PC-3 (cell line): ENCODE results near the gene H2BK1. TPM values are rescaled to one million over a fixed set of nuclear protein-coding genes. Genes with fewer than 3 reads are reported as not detected.

Source experiments
- ATAC-seq: fragments of 200-7000 bp; cut with Tn5 transposase; 2 replicates; pipeline ENCODE4 v1.9.1; 2020; ENCODE audit warnings: mild to moderate bottlenecking, moderate library complexity
- BruUV-seq: library from RNA; stranded (reverse); fragments of 400-500 nt; replicated peaks from 2 replicates; lab custom pipeline; 2021; lab: Mats Ljungman, UMichigan
- CTCF ChIA-PET: fragments of 300-600 bp; sonication (Branson Sonifier 250); formaldehyde crosslinking; loops from one replicate; lab custom pipeline; 2022; ENCODE audit warnings: antibody characterized with exemption; lab: Charles Lee
- POLR2A ChIA-PET: fragments of 300-600 bp; sonication (Branson Sonifier 250); formaldehyde crosslinking; loops from one replicate; lab custom pipeline; 2022; ENCODE audit warnings: antibody characterized with exemption; ENCODE audit not compliant: unreplicated experiment; lab: Charles Lee
- DNase-seq: peaks from one replicate; pipeline ENCODE4 v3.0.0-alpha.2; 2015
- H2AFZ ChIP-seq: fragments of 300-600 bp; sonication (generic); 2 replicates; pipeline ENCODE4 v1.6.0; 2016; ENCODE audit warnings: antibody characterized with exemption, low read length
- H3F3A ChIP-seq: fragments of 300-600 bp; sonication (generic); one replicate; pipeline ENCODE4 v1.6.0; 2017; ENCODE audit warnings: antibody characterized with exemption, low read length, control low read depth, mild to moderate bottlenecking; ENCODE audit not compliant: unreplicated experiment
- H3K27ac ChIP-seq: fragments of 300-600 bp; sonication (generic); 2 replicates; pipeline ENCODE4 v1.5.1; 2016; ENCODE audit warnings: mild to moderate bottlenecking, low read length
- H3K27me3 ChIP-seq: fragments of 300-600 bp; sonication (generic); 2 replicates; pipeline ENCODE4 v1.6.1; 2016; ENCODE audit warnings: low read length, mixed read lengths
- H3K36me3 ChIP-seq: fragments of 300-600 bp; sonication (generic); 2 replicates; pipeline ENCODE4 v1.6.1; 2016; ENCODE audit warnings: low read depth, mixed run types, low read length, mixed read lengths
- H3K4me1 ChIP-seq: fragments of 300-600 bp; sonication (generic); 2 replicates; pipeline ENCODE4 v1.5.1; 2016; ENCODE audit warnings: low read length; ENCODE audit not compliant: insufficient read depth
- H3K4me2 ChIP-seq: fragments of 300-600 bp; sonication (generic); 2 replicates; pipeline ENCODE4 v1.6.0; 2016; ENCODE audit warnings: low read length
- H3K4me3 ChIP-seq: fragments of 300-600 bp; sonication (generic); 2 replicates; pipeline ENCODE4 v1.5.1; 2016; ENCODE audit warnings: mild to moderate bottlenecking, low read length, mixed read lengths
- H3K79me2 ChIP-seq: fragments of 300-600 bp; sonication (generic); 2 replicates; pipeline ENCODE4 v1.6.1; 2017; ENCODE audit warnings: low read length, mixed read lengths
- H3K9ac ChIP-seq: fragments of 300-600 bp; sonication (generic); 2 replicates; pipeline ENCODE4 v1.6.0; 2016; ENCODE audit warnings: mild to moderate bottlenecking, low read length
- H3K9me2 ChIP-seq: fragments of 300-600 bp; sonication (generic); replicated peaks from 2 replicates; pipeline ENCODE4 v1.6.1; 2016; ENCODE audit warnings: mixed run types, low read length, mixed read lengths
- H3K9me3 ChIP-seq: fragments of 300-600 bp; sonication (generic); 2 replicates; pipeline ENCODE4 v1.6.1; 2016; ENCODE audit warnings: low read length, mixed read lengths
- H4K20me1 ChIP-seq: fragments of 300-600 bp; sonication (generic); 2 replicates; pipeline ENCODE4 v1.6.1; 2016; ENCODE audit warnings: low read length, mixed read lengths
- EZH2 ChIP-seq: fragments of 300-600 bp; sonication (generic); IDR thresholded peaks from one replicate; pipeline ENCODE4 v1.6.1; 2017; ENCODE audit warnings: antibody characterized with exemption, mild to moderate bottlenecking, low read length; ENCODE audit not compliant: unreplicated experiment
- EZH2phosphoT487 ChIP-seq: fragments of 300-600 bp; sonication (generic); IDR thresholded peaks from 2 replicates; pipeline ENCODE4 v1.6.1; 2018; ENCODE audit warnings: mild to moderate bottlenecking, antibody characterized with exemption, low read length, borderline replicate concordance
- intact Hi-C: fragments of 100-400 bp; cut with micrococcal nuclease; formaldehyde crosslinking; loops from 2 replicates; pipeline ENCODE4 v1.9.0; 2023
- total RNA-seq: library from RNA; depleted of rRNA; stranded (reverse); fragments of >200 nt; gene quantifications from 2 replicates; pipeline ENCODE4 v1.2.3, GENCODE V29; 2014
- TF ChIP-seq, protein P1 (sequence below): fragments of 300-600 bp; sonication (generic); conservative IDR thresholded peaks from 2 replicates; pipeline ENCODE4 v1.5.1; 2017; ENCODE audit warnings: antibody characterized with exemption, low read depth, mild to moderate bottlenecking, low read length

H2BK1 gene
- total RNA-seq, 1 experiment from 2014 or later, result not detected

GRCh38 chr7:151240942-151241754 is 30.9 kb upstream of the H2BK1 start:
- no peak for ATAC-seq
- H3K27ac ChIP-seq, result no peak overlapping the region

DNA sequence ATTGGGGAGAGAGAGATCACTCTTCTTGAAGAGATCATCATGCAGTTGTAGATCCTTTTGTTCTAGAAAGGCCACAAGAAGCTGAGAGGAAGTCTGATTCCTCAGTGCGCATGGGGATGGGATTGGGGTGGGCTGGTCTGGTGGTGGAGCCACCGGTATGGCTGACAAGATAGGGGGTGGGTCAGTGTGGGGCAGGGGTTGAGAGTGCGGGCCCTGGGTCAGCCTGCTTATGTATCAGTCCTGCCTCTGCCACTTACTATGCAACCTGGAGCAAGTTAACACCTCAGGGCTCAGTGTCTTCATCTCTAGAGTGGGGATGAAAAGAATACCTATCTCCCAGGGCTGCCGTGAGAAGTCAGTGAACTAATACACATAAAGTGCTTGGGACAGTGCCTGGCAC is 30.2 kb upstream of the H2BK1 start:
- H3K4me1 ChIP-seq, result no peaks in the 10 kb centered on the region
- no peak overlapping the region for H3K4me2 ChIP-seq
- H4K20me1 ChIP-seq, result no peaks in the 10 kb centered on the region
- no peaks in the 10 kb centered on the region for H3F3A ChIP-seq
- peaks cover 7% of the 10 kb centered on the region for H3K36me3 ChIP-seq
- ATAC-seq (no peak), DNase-seq (no peak)
- no peak for TF ChIP-seq EZH2
- no peaks in the 10 kb centered on the region for H3K9me3 ChIP-seq
- peaks cover 15% of the 10 kb centered on the region for H3K79me2 ChIP-seq
- ChIA-PET CTCF (no interaction called here), POLR2A (no interaction called here)
- no peaks in the 10 kb centered on the region for H3K9me2 ChIP-seq
- H2AFZ ChIP-seq, result no peak overlapping the region
- H3K27ac ChIP-seq, result no peak overlapping the region
- H3K4me3 ChIP-seq, result no peak overlapping the region
- no peak overlapping the region for H3K9ac ChIP-seq
- intact Hi-C loops, result no loop called here
- BruUV-seq, result no TSS peak
- H3K27me3 ChIP-seq, result no peaks in the 10 kb centered on the region

More at GRCh38 chr7:151240942-151241754, 30.9 kb upstream of the H2BK1 start:
- no peak overlapping the region for H3K4me2 ChIP-seq
- ChIA-PET POLR2A (no interaction called here), CTCF (no interaction called here)
- DNase-seq, result no peak
- H3K4me3 ChIP-seq, result no peak overlapping the region
- no peaks in the 10 kb centered on the region for H3K9me2 ChIP-seq
- intact Hi-C loops, result no loop called here
- no peaks in the 10 kb centered on the region for H3K9me3 ChIP-seq
- H3K79me2 ChIP-seq, result peaks cover 9% of the 10 kb centered on the region; the same call in 1 of the 2 replicates
- H3K9ac ChIP-seq, result no peak overlapping the region
- TF ChIP-seq, protein P1, sequence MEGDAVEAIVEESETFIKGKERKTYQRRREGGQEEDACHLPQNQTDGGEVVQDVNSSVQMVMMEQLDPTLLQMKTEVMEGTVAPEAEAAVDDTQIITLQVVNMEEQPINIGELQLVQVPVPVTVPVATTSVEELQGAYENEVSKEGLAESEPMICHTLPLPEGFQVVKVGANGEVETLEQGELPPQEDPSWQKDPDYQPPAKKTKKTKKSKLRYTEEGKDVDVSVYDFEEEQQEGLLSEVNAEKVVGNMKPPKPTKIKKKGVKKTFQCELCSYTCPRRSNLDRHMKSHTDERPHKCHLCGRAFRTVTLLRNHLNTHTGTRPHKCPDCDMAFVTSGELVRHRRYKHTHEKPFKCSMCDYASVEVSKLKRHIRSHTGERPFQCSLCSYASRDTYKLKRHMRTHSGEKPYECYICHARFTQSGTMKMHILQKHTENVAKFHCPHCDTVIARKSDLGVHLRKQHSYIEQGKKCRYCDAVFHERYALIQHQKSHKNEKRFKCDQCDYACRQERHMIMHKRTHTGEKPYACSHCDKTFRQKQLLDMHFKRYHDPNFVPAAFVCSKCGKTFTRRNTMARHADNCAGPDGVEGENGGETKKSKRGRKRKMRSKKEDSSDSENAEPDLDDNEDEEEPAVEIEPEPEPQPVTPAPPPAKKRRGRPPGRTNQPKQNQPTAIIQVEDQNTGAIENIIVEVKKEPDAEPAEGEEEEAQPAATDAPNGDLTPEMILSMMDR, result no peak
- TF ChIP-seq EZH2phosphoT487, result no peak
- no peak for TF ChIP-seq EZH2
- peaks cover 7% of the 10 kb centered on the region for H3K36me3 ChIP-seq
- no peaks in the 10 kb centered on the region for H3K4me1 ChIP-seq
- no peaks in the 10 kb centered on the region for H3K27me3 ChIP-seq
- H3F3A ChIP-seq, result no peaks in the 10 kb centered on the region
- H2AFZ ChIP-seq, result no peak overlapping the region
- H4K20me1 ChIP-seq, result no peaks in the 10 kb centered on the region
- BruUV-seq, result TSS peak; percentile 12

GRCh38 chr7:151239837-151240459 is 29.7 kb upstream of the H2BK1 start:
- TF ChIP-seq, protein P1, result no peak
- TF ChIP-seq EZH2phosphoT487 (no peak), EZH2 (no peak)
- Histone ChIP-seq H4K20me1 (no peaks in the 10 kb centered on the region), H3K79me2 (peaks cover 21% of the 10 kb centered on the region), H3K9me2 (no peaks in the 10 kb centered on the region), H3K4me2 (no peak overlapping the region), H3K4me3 (no peak overlapping the region), H3K27ac (no peak overlapping the region), H2AFZ (no peak overlapping the region), H3K9ac (no peak overlapping the region), H3F3A (no peaks in the 10 kb centered on the region), H3K9me3 (no peaks in the 10 kb centered on the region), H3K4me1 (no peaks in the 10 kb centered on the region), H3K27me3 (no peaks in the 10 kb centered on the region), H3K36me3 (peaks cover 13% of the 10 kb centered on the region)
- CTCF ChIA-PET, result no interaction called here
- POLR2A ChIA-PET, result no interaction called here
- DNase-seq, result no peak
- no peak for ATAC-seq
- intact Hi-C loops, result no loop called here
- BruUV-seq, result no TSS peak
